A549 (cell line): Measurements from ENCODE around the gene NECTIN1. TPM values are rescaled to one million over a fixed set of nuclear protein-coding genes. Genes with fewer than 3 reads are reported as not detected.

Experiments
- ATAC-seq, 2 experiments: fragments of 200-7000 bp in 1 of 2; fragments of >200 bp in 1 of 2; cut with Nextera tagmentation in 1 of 2; cut with Tn5 transposase in 1 of 2; 3 replicates each; pipeline versions ENCODE4 v1.8.0 to v1.9.1; 2018 to 2020; ENCODE audit warnings: mild to moderate bottlenecking in 1 of 2, moderate library complexity in 1 of 2
- CTCF ChIA-PET: fragments of 300-600 bp; sonication (Branson Sonifier 250); formaldehyde crosslinking; extraction: SDS; loops from one replicate; lab custom pipeline; 2021; ENCODE audit warnings: antibody characterized with exemption, inconsistent platforms; lab: Yijun Ruan, JAX
- POLR2A ChIA-PET: fragments of 350-600 bp; formaldehyde crosslinking; extraction: SDS; loops from one replicate; lab custom pipeline; 2021; ENCODE audit warnings: antibody characterized with exemption, inconsistent platforms; lab: Yijun Ruan, JAX
- DNase-seq, 2 experiments: peaks; one replicate each; pipeline versions ENCODE4 v3.0.0 to v3.0.0-alpha.2; 2011 to 2016; ENCODE audit warnings: low read depth in 1 of 2, low spot score in 1 of 2
- FAIRE-seq: peaks from 2 replicates; lab custom pipeline; 2011; peaks lifted over from hg19 to GRCh38; lab: Jason Lieb, UNC
- H3K27ac ChIP-seq, 2 experiments: fragments of >200 bp; sonication (Bioruptor Twin); formaldehyde crosslinking; 3 replicates each; pipeline ENCODE4 v1.5.1; 2016 to 2017
- H3K4me1 ChIP-seq: fragments of >200 bp; sonication (Bioruptor Twin); formaldehyde crosslinking; 3 replicates; pipeline ENCODE4 v1.6.1; 2016
- H3K4me2 ChIP-seq: fragments of >200 bp; sonication (Bioruptor Twin); formaldehyde crosslinking; 3 replicates; pipeline ENCODE4 v1.6.1; 2016
- H3K4me3 ChIP-seq: fragments of >200 bp; sonication (Bioruptor Twin); formaldehyde crosslinking; 3 replicates; pipeline ENCODE4 v1.5.1; 2016
- H3K9me3 ChIP-seq: fragments of >200 bp; sonication (Bioruptor Twin); formaldehyde crosslinking; 3 replicates; pipeline ENCODE4 v1.6.1; 2016
- CBX2 ChIP-seq: fragments of 200-600 bp; sonication (generic); IDR thresholded peaks from 2 replicates; pipeline ENCODE4 v1.6.1; 2016; ENCODE audit warnings: low read depth, mild to moderate bottlenecking, borderline replicate concordance
- CHD2 ChIP-seq: fragments of 150-350 bp; IDR thresholded peaks from 2 replicates; pipeline ENCODE4 v1.6.1; 2014; ENCODE audit warnings: low read length; ENCODE audit not compliant: partially characterized antibody
- CHD4 ChIP-seq: fragments of 200-600 bp; sonication (generic); IDR thresholded peaks from 2 replicates; pipeline ENCODE4 v1.6.1; 2016; ENCODE audit warnings: antibody characterized with exemption, mild to moderate bottlenecking, borderline replicate concordance
- EHF ChIP-seq: fragments of 250-450 bp; sonication (Bioruptor Pico); IDR thresholded peaks from 2 replicates; pipeline ENCODE4 v1.5.0; 2020; ENCODE audit warnings: mild to moderate bottlenecking
- EHMT2 ChIP-seq: fragments of 200-600 bp; sonication (generic); IDR thresholded peaks from 2 replicates; pipeline ENCODE4 v1.6.1; 2016; ENCODE audit warnings: antibody characterized with exemption, low read depth, mild to moderate bottlenecking, moderate library complexity
- EP300 ChIP-seq, 2 experiments: fragments of >200 bp; sonication (Bioruptor Twin); formaldehyde crosslinking; IDR thresholded peaks; 2 replicates in 1 of 2; 3 replicates in 1 of 2; pipeline ENCODE4 v1.6.1; 2016 to 2017
- FOSB ChIP-seq: fragments of 250-450 bp; sonication (Bioruptor Pico); IDR thresholded peaks from 2 replicates; pipeline ENCODE4 v1.5.0; 2020; ENCODE audit warnings: mild to moderate bottlenecking, moderate library complexity
- FOXS1 ChIP-seq: fragments of 250-450 bp; sonication (Bioruptor Pico); IDR thresholded peaks from 2 replicates; pipeline ENCODE4 v1.5.0; 2020; ENCODE audit warnings: mild to moderate bottlenecking, moderate library complexity
- GATA3 ChIP-seq: IDR thresholded peaks from 2 replicates; pipeline ENCODE4 v1.6.1; 2012; ENCODE audit warnings: borderline replicate concordance
- HOXA7 ChIP-seq: fragments of 250-450 bp; sonication (Bioruptor Pico); IDR thresholded peaks from 2 replicates; pipeline ENCODE4 v1.5.0; 2020; ENCODE audit warnings: mild to moderate bottlenecking, moderate library complexity
- HOXB13 ChIP-seq: fragments of 250-450 bp; sonication (Bioruptor Pico); IDR thresholded peaks from 2 replicates; pipeline ENCODE4 v1.5.0; 2020; ENCODE audit warnings: low read depth, mild to moderate bottlenecking, moderate library complexity
- HOXB5 ChIP-seq: fragments of 250-450 bp; sonication (Bioruptor Pico); IDR thresholded peaks from 2 replicates; pipeline ENCODE4 v1.5.0; 2020; ENCODE audit warnings: mild to moderate bottlenecking, moderate library complexity
- KDM1A ChIP-seq: fragments of 200-600 bp; sonication (generic); IDR thresholded peaks from 2 replicates; pipeline ENCODE4 v1.6.1; 2016; ENCODE audit warnings: low read depth, mild to moderate bottlenecking
- KDM5A ChIP-seq: fragments of 200-600 bp; sonication (generic); IDR thresholded peaks from 2 replicates; pipeline ENCODE4 v1.6.1; 2016; ENCODE audit warnings: antibody characterized with exemption, mild to moderate bottlenecking
- MAFK ChIP-seq: fragments of 450-650 bp; IDR thresholded peaks from 2 replicates; pipeline ENCODE4 v1.6.1; 2014; ENCODE audit not compliant: partially characterized antibody
- MAX ChIP-seq: IDR thresholded peaks from 2 replicates; pipeline ENCODE4 v1.6.1; 2012
- MAZ ChIP-seq: fragments of 150-350 bp; IDR thresholded peaks from 2 replicates; pipeline ENCODE4 v1.6.1; 2014; ENCODE audit warnings: antibody characterized with exemption, low read depth, low read length, borderline replicate concordance
- MYC ChIP-seq: IDR thresholded peaks from 2 replicates; pipeline ENCODE4 v1.6.1; 2012; ENCODE audit warnings: mild to moderate bottlenecking, inconsistent platforms, low read length, improper control_type of control experiment, borderline replicate concordance
- NFE2L2 ChIP-seq: fragments of 150-350 bp; conservative IDR thresholded peaks from 2 replicates; pipeline ENCODE4 v1.6.1; 2014; ENCODE audit warnings: low read length
- NR3C1 ChIP-seq: fragments of >200 bp; sonication (Bioruptor Twin); formaldehyde crosslinking; IDR thresholded peaks from 3 replicates; pipeline ENCODE4 v1.6.1; 2017
- PBX3 ChIP-seq: IDR thresholded peaks from 2 replicates; pipeline ENCODE4 v1.6.1; 2012
- PHF8 ChIP-seq: fragments of 200-600 bp; sonication (generic); IDR thresholded peaks from 2 replicates; pipeline ENCODE4 v1.6.1; 2016; ENCODE audit warnings: low read depth, mild to moderate bottlenecking, antibody characterized with exemption, moderate library complexity, borderline replicate concordance
- RAD21 ChIP-seq, 2 experiments: fragments of >200 bp in 1 of 2; sonication (Bioruptor Twin) in 1 of 2; formaldehyde crosslinking in 1 of 2; IDR thresholded peaks in 1 of 2; conservative IDR thresholded peaks in 1 of 2; 2 replicates in 1 of 2; 3 replicates in 1 of 2; pipeline ENCODE4 v1.6.1; 2012 to 2018; ENCODE audit warnings: inconsistent platforms in 1 of 2
- RARB ChIP-seq: fragments of 250-450 bp; sonication (Bioruptor Pico); IDR thresholded peaks from 2 replicates; pipeline ENCODE4 v1.8.0; 2021; ENCODE audit warnings: mild to moderate bottlenecking, moderate library complexity
- SMC3 ChIP-seq: fragments of >200 bp; sonication (Bioruptor Twin); formaldehyde crosslinking; IDR thresholded peaks from 3 replicates; pipeline ENCODE4 v1.6.1; 2018; ENCODE audit warnings: inconsistent platforms
- SREBF2 ChIP-seq: fragments of 450-650 bp; IDR thresholded peaks from 2 replicates; pipeline ENCODE4 v1.6.1; 2014; ENCODE audit warnings: mild to moderate bottlenecking, moderate library complexity
- TP53 ChIP-seq: fragments of 250-450 bp; sonication (Bioruptor Pico); IDR thresholded peaks from 2 replicates; pipeline ENCODE4 v1.5.0; 2021; ENCODE audit warnings: mild to moderate bottlenecking, moderate library complexity
- ZSCAN20 ChIP-seq: fragments of 250-450 bp; sonication (Bioruptor Pico); IDR thresholded peaks from 2 replicates; pipeline ENCODE4 v1.8.0; 2022; ENCODE audit warnings: mild to moderate bottlenecking, moderate library complexity
- WGBS: methylation state at CpG from one replicate; pipeline ENCODE4 v1.1.6; 2017; ENCODE audit errors: missing lambda C conversion rate; 5-methylcytosine and 5-hydroxymethylcytosine counted together
- polyA plus RNA-seq, 4 experiments: library from polyadenylated mRNA; depleted of rRNA in 3 of 4; stranded (reverse); fragments of >200 nt; fragmentation: RNase III in 1 of 4; extraction: RNeasy Plus Mini Kit Qiagen cat#74134 plus additional on column Dnase treatment in 1 of 4; gene quantifications; 2 replicates in 3 of 4; 3 replicates in 1 of 4; pipeline ENCODE4 v1.2.3, GENCODE V29; 2011 to 2017
- TF ChIP-seq, protein P1 (sequence below): fragments of 250-450 bp; sonication (Bioruptor Pico); IDR thresholded peaks from 2 replicates; pipeline ENCODE4 v1.5.0; 2020; ENCODE audit warnings: low read depth, mild to moderate bottlenecking, moderate library complexity
- TF ChIP-seq, protein P2 (sequence below): fragments of >200 bp; sonication (Bioruptor Twin); formaldehyde crosslinking; IDR thresholded peaks from 3 replicates; pipeline ENCODE4 v1.5.1; 2016
- TF ChIP-seq, protein P3 (sequence below): IDR thresholded peaks from 2 replicates; pipeline ENCODE4 v1.6.1; 2012; ENCODE audit warnings: low read depth, borderline replicate concordance

NECTIN1 gene
- polyA plus RNA-seq, 2 of the 4 experiments (the other 2 are of a cell fraction), result 2.2 to 5.5 TPM

GRCh38 chr11:119726150-119726553 lies 2.8 kb downstream of the NECTIN1 start:
- Histone ChIP-seq H3K4me1 (peaks cover 6% of the 10 kb centered on the region; the same call in 1 of the 3 replicates), H3K4me3 (no peak overlapping the region), H3K27ac (no peak overlapping the region), H3K9me3 (no peaks in the 10 kb centered on the region), H3K4me2 (no peak overlapping the region)
- TF ChIP-seq, protein P1, sequence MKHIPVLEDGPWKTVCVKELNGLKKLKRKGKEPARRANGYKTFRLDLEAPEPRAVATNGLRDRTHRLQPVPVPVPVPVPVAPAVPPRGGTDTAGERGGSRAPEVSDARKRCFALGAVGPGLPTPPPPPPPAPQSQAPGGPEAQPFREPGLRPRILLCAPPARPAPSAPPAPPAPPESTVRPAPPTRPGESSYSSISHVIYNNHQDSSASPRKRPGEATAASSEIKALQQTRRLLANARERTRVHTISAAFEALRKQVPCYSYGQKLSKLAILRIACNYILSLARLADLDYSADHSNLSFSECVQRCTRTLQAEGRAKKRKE (CRISPR knock-in tag), result no peak
- no peak for TF ChIP-seq CHD4
- no peak for TF ChIP-seq PBX3
- no peak for TF ChIP-seq MAFK
- TF ChIP-seq NR3C1, result no peak
- TF ChIP-seq GATA3, result no peak
- no peak for TF ChIP-seq EHMT2
- no peak for TF ChIP-seq SREBF2
- no peak for TF ChIP-seq CBX2
- TF ChIP-seq RAD21 (conservative IDR thresholded peaks at IDR 0.05 in 1 of 2, IDR thresholded peaks at IDR 0.05 in 1 of 2), result no peak
- TF ChIP-seq HOXB13 (CRISPR knock-in tag), result no peak
- no peak for TF ChIP-seq RARB (CRISPR knock-in tag)
- no peak for TF ChIP-seq KDM1A
- TF ChIP-seq MAZ, result no peak
- no peak for TF ChIP-seq TP53 (CRISPR knock-in tag)
- no peak for TF ChIP-seq FOXS1
- no peak for TF ChIP-seq EP300 (IDR thresholded peaks at IDR 0.05)
- no peak for TF ChIP-seq NFE2L2
- ChIA-PET CTCF (interaction anchor here (0.8 kb wide), 1 partner anchor 14 kb away, joined by 3 read pairs; no protein-coding TSS in a partner anchor), POLR2A (interaction anchor here (0.7 kb wide), 1 partner anchor 607 kb away, joined by 3 read pairs; no protein-coding TSS in a partner anchor)
- DNase-seq, result no peak
- no peak for ATAC-seq
- 79% methylated on average over 5 of the region's 6 CpGs for WGBS
- no peak for FAIRE-seq

- 67% methylated on average over 2 of the region's 3 CpGs for WGBS
Measured at GRCh38 chr11:119724956-119725355, 4.0 kb downstream of the NECTIN1 start.

GRCh38 chr11:119723952-119724325 lies 5.1 kb downstream of the NECTIN1 start:
- Histone ChIP-seq H3K27ac (no peak overlapping the region), H3K4me1 (peaks cover 6% of the 10 kb centered on the region; the same call in 1 of the 3 replicates), H3K4me2 (no peak overlapping the region), H3K4me3 (no peak overlapping the region), H3K9me3 (no peaks in the 10 kb centered on the region)
- FAIRE-seq (no peak), DNase-seq (no peak), ATAC-seq (no peak)
- WGBS, result 76% methylated on average over 4 of the region's 4 CpGs
- CTCF ChIA-PET, result interaction anchor here (1.1 to 1.4 kb wide), 2 partner anchors 384 to 505 kb away, joined by 3 to 6 read pairs; no protein-coding TSS in a partner anchor
- POLR2A ChIA-PET, result no interaction called here
- TF ChIP-seq MAX (no peak), PHF8 (no peak), EP300 (IDR thresholded peaks at IDR 0.05) (no peak), MYC (no peak), FOSB (CRISPR knock-in tag) (no peak), EHF (no peak), GATA3 (no peak), ZSCAN20 (CRISPR knock-in tag) (no peak), RARB (CRISPR knock-in tag) (no peak), EHMT2 (no peak), SMC3 (no peak)
- TF ChIP-seq, protein P2, sequence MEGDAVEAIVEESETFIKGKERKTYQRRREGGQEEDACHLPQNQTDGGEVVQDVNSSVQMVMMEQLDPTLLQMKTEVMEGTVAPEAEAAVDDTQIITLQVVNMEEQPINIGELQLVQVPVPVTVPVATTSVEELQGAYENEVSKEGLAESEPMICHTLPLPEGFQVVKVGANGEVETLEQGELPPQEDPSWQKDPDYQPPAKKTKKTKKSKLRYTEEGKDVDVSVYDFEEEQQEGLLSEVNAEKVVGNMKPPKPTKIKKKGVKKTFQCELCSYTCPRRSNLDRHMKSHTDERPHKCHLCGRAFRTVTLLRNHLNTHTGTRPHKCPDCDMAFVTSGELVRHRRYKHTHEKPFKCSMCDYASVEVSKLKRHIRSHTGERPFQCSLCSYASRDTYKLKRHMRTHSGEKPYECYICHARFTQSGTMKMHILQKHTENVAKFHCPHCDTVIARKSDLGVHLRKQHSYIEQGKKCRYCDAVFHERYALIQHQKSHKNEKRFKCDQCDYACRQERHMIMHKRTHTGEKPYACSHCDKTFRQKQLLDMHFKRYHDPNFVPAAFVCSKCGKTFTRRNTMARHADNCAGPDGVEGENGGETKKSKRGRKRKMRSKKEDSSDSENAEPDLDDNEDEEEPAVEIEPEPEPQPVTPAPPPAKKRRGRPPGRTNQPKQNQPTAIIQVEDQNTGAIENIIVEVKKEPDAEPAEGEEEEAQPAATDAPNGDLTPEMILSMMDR, result no peak
- TF ChIP-seq, protein P3, sequence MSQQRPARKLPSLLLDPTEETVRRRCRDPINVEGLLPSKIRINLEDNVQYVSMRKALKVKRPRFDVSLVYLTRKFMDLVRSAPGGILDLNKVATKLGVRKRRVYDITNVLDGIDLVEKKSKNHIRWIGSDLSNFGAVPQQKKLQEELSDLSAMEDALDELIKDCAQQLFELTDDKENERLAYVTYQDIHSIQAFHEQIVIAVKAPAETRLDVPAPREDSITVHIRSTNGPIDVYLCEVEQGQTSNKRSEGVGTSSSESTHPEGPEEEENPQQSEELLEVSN, result no peak

More at GRCh38 chr11:119724956-119725355, 4.0 kb downstream of the NECTIN1 start:
- ATAC-seq (no peak), FAIRE-seq (no peak), DNase-seq (no peak)
- TF ChIP-seq NFE2L2, result no peak
- TF ChIP-seq HOXB5 (CRISPR knock-in tag), result no peak
- TF ChIP-seq HOXA7 (CRISPR knock-in tag), result no peak
- no peak for TF ChIP-seq HOXB13 (CRISPR knock-in tag)
- TF ChIP-seq KDM5A, result no peak
- TF ChIP-seq EHF, result no peak
- no peak for TF ChIP-seq CHD2
- no peak for TF ChIP-seq PHF8
- H3K4me1 ChIP-seq, result peaks cover 6% of the 10 kb centered on the region; the same call in 1 of the 3 replicates
- CTCF ChIA-PET, result interaction anchor here (0.5 to 1.4 kb wide), 2 partner anchors 383 to 645 kb away, joined by 3 to 6 read pairs; no protein-coding TSS in a partner anchor
- H3K27ac ChIP-seq, result no peak overlapping the region
- H3K4me3 ChIP-seq, result no peak overlapping the region
- no peak overlapping the region for H3K4me2 ChIP-seq
- POLR2A ChIA-PET, result no interaction called here
- H3K9me3 ChIP-seq, result no peaks in the 10 kb centered on the region
